Ishikawa (cell line): ENCODE results near the gene GDPD1.

ENCODE experiments used
- CEBPB ChIP-seq: IDR thresholded peaks from 2 replicates; pipeline ENCODE4 v1.6.1; 2012
- CREB1 ChIP-seq: IDR thresholded peaks from 2 replicates; pipeline ENCODE4 v1.6.1; 2012; ENCODE audit warnings: low read depth
- EGR1 ChIP-seq: IDR thresholded peaks from 2 replicates; pipeline ENCODE4 v1.6.1; 2012
- EP300 ChIP-seq: IDR thresholded peaks from 2 replicates; pipeline ENCODE4 v1.6.1; 2012; ENCODE audit warnings: borderline replicate concordance
- FOXM1 ChIP-seq: IDR thresholded peaks from 2 replicates; pipeline ENCODE4 v1.6.1; 2012; ENCODE audit warnings: low read depth, borderline replicate concordance
- NFIC ChIP-seq: IDR thresholded peaks from 2 replicates; pipeline ENCODE4 v1.6.1; 2012
- RAD21 ChIP-seq: IDR thresholded peaks from 2 replicates; pipeline ENCODE4 v1.6.1; 2012; ENCODE audit warnings: low read depth
- REST ChIP-seq: IDR thresholded peaks from 2 replicates; pipeline ENCODE4 v1.6.1; 2012; ENCODE audit warnings: low read depth, mild to moderate bottlenecking
- TAF1 ChIP-seq: IDR thresholded peaks from 2 replicates; pipeline ENCODE4 v1.6.1; 2012; ENCODE audit warnings: low read depth, mild to moderate bottlenecking
- TCF12 ChIP-seq: IDR thresholded peaks from 2 replicates; pipeline ENCODE4 v1.6.1; 2012; ENCODE audit warnings: low read depth
- TEAD4 ChIP-seq: IDR thresholded peaks from 2 replicates; pipeline ENCODE4 v1.6.1; 2012
- YY1 ChIP-seq: IDR thresholded peaks from 2 replicates; pipeline ENCODE4 v1.6.1; 2012; ENCODE audit warnings: low read depth
- ZBTB7A ChIP-seq: IDR thresholded peaks from 2 replicates; pipeline ENCODE4 v1.6.1; 2012; ENCODE audit warnings: low read depth
- TF ChIP-seq, protein P1 (sequence below): IDR thresholded peaks from 2 replicates; pipeline ENCODE4 v1.6.1; 2012
- TF ChIP-seq, protein P2 (sequence below): IDR thresholded peaks from 2 replicates; pipeline ENCODE4 v1.6.1; 2012

Gene GDPD1

DNA sequence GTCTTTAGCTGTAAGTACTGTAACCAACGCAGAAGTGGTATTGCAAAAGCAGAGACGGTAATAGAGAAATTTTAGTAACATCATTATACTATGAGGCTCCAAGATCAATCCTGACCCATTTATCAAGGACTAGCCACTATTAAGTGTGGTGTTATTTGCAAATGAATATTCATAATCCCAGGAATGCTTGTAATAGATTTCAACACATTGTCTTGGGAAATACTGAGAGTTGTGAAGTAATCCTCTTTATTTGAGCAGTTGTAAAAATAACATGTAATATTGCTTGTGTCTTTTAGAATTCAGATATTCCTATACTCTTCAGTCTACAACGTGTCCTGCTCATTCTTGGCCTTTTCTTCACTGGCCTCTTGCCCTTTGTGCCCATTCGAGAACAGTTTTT is 46.4 kb downstream of the GDPD1 start:
- no peak for TF ChIP-seq TCF12
- TF ChIP-seq YY1 = no peak
- TF ChIP-seq, protein P1, sequence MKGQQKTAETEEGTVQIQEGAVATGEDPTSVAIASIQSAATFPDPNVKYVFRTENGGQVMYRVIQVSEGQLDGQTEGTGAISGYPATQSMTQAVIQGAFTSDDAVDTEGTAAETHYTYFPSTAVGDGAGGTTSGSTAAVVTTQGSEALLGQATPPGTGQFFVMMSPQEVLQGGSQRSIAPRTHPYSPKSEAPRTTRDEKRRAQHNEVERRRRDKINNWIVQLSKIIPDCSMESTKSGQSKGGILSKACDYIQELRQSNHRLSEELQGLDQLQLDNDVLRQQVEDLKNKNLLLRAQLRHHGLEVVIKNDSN = no peak
- no peak for TF ChIP-seq REST
- TF ChIP-seq ZBTB7A = no peak
- no peak for TF ChIP-seq TAF1
- TF ChIP-seq NFIC = no peak
- no peak for TF ChIP-seq CEBPB
- TF ChIP-seq, protein P2, sequence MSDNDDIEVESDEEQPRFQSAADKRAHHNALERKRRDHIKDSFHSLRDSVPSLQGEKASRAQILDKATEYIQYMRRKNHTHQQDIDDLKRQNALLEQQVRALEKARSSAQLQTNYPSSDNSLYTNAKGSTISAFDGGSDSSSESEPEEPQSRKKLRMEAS = no peak
- no peak for TF ChIP-seq CREB1
- TF ChIP-seq TEAD4 = no peak
- no peak for TF ChIP-seq EP300
- no peak for TF ChIP-seq FOXM1
- TF ChIP-seq EGR1 = no peak
- TF ChIP-seq RAD21 = no peak

DNA sequence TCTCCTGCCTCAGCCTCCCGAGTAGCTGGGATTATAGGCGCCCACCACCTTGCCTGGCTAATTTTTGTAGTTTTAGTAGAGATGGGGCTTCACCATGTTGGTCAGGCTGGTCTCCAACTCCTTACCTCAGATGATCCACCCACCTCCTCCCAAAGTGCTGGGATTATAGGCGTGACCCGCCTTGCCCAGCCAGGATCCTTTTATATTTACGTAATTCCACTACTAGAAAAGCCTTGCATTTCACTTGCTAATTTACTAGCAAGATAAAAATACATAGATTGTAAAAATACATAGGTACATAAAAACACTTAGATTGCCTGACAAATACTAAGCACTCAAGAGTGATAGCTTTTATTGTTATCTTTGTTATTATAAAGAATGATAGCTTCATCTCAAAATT is 47.5 kb downstream of the GDPD1 start:
- TF ChIP-seq TAF1 = no peak
- TF ChIP-seq REST = no peak
- TF ChIP-seq CEBPB = no peak
- no peak for TF ChIP-seq TEAD4
- no peak for TF ChIP-seq YY1
- TF ChIP-seq EGR1 = no peak
- no peak for TF ChIP-seq RAD21
- no peak for TF ChIP-seq NFIC

GRCh38 chr17:59275618-59276017 is 55.3 kb downstream of the GDPD1 start:
- TF ChIP-seq CREB1 = no peak
- no peak for TF ChIP-seq NFIC
- TF ChIP-seq, protein P2 = no peak

GRCh38 chr17:59277031-59277430 is 56.7 kb downstream of the GDPD1 start:
- TF ChIP-seq, protein P1 = no peak
- TF ChIP-seq TCF12 = no peak

GRCh38 chr17:59278406-59278805 is 58.1 kb downstream of the GDPD1 start:
- TF ChIP-seq FOXM1 (no peak), TCF12 (no peak), CREB1 (no peak), REST (no peak), ZBTB7A (no peak), TEAD4 (no peak), CEBPB (no peak), TAF1 (no peak), EP300 (no peak), EGR1 (no peak), NFIC (no peak)
- TF ChIP-seq, protein P2 = no peak
- TF ChIP-seq, protein P1 = no peak
